KOPT-K1 (cell line): ENCODE data around the gene EML3.

ENCODE experiments used
- H3K27ac ChIP-seq: fragments of 200-600 bp; sonication (generic); 2 replicates; pipeline ENCODE4 v1.5.1; 2016; ENCODE audit warnings: antibody characterized with exemption, mild to moderate bottlenecking, low read depth, low read length; ENCODE audit not compliant: poor library complexity, severe bottlenecking
- H3K36me3 ChIP-seq: fragments of 200-600 bp; sonication (generic); 2 replicates; pipeline ENCODE4 v1.5.1; 2017; ENCODE audit warnings: antibody characterized with exemption, mild to moderate bottlenecking, low read length, moderate library complexity; ENCODE audit not compliant: insufficient read depth
- H3K9me3 ChIP-seq: fragments of 200-600 bp; sonication (generic); 2 replicates; pipeline ENCODE4 v1.5.1; 2017; ENCODE audit warnings: antibody characterized with exemption, low read length, mild to moderate bottlenecking; ENCODE audit not compliant: insufficient read depth, poor library complexity, severe bottlenecking

EML3 gene

DNA sequence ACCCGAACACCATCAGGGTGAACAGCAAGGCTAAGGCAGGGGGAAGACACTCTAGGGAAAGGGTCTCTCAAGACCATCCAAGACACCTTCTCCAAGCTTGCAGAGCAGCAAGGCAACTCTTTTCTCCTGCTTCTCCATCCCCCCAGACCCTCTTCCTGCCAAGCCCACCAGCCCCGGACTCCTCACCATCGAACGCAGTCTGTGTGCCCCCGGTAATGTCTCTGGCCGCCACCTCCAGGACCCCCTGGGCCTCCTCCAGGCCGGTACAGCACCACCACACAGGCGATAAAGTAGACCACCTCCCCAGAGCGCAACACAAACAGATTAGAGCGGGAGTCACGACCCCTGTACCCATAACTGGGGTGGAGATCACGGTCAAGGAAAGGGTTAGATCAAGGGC lies 3.8 kb downstream of the EML3 start:
- H3K36me3 ChIP-seq: peaks cover 50% of the 10 kb centered on the region
- no peak overlapping the region for H3K27ac ChIP-seq

DNA sequence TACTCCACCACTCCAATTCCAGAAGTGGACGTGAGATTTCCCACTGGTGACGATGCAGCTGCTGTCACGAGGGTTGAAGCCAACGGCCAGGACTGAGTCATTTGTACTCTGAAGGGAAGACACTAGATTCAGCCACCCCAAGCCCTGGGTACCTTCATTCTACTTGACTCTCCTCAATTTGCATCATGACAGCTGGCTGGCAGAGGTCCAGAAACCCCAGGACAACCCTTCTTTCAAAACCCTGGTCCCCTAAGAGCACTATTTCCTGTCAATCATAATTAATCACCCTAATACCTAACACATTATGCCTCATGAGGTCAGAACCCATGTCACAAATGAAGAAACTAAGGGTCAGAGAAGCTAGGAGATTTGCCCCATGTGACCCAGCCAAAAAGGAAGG lies 4.9 kb downstream of the EML3 start:
- no peak overlapping the region for H3K27ac ChIP-seq
- no peaks in the 10 kb centered on the region for H3K9me3 ChIP-seq
- H3K36me3 ChIP-seq: peaks cover 53% of the 10 kb centered on the region

More for the DNA sequence above, 3.8 kb downstream of the EML3 start:
- H3K9me3 ChIP-seq: no peaks in the 10 kb centered on the region

DNA sequence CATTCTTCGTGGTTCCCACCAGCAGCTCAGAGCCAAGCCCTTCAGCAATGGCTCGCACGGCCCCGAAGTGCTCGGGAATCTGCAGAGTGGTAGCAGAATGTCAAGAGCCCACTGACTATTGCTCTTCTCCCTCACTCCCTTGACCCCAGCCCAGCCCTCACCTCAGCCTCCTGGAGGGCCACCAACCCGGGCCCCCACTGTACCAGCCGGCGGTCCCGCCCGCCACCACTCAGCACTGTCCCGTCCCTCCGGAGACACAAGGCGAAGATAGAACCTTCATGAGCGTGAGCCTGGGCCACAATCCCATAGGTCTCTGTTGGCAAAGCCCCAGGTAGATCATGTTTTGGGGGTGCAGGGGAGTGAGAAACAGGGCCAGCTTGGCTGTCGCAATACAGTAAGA lies 6.7 kb downstream of the EML3 start:
- H3K27ac ChIP-seq: no peak overlapping the region
- no peaks in the 10 kb centered on the region for H3K9me3 ChIP-seq
- H3K36me3 ChIP-seq: peaks cover 53% of the 10 kb centered on the region

- Histone ChIP-seq H3K36me3 (peaks cover 51% of the 10 kb centered on the region), H3K27ac (no peak overlapping the region)
Observed at GRCh38 chr11:62605467-62605866, 7.1 kb downstream of the EML3 start.

GRCh38 chr11:62604460-62605120 lies 8.0 kb downstream of the EML3 start:
- Histone ChIP-seq H3K27ac (no peak overlapping the region), H3K9me3 (no peaks in the 10 kb centered on the region), H3K36me3 (peaks cover 48% of the 10 kb centered on the region)

More at GRCh38 chr11:62605467-62605866, 7.1 kb downstream of the EML3 start:
- H3K9me3 ChIP-seq: no peaks in the 10 kb centered on the region

- Histone ChIP-seq H3K9me3 (no peaks in the 10 kb centered on the region), H3K27ac (no peak overlapping the region), H3K36me3 (peaks cover 48% of the 10 kb centered on the region)
Observed at GRCh38 chr11:62603776-62604299, 8.7 kb downstream of the EML3 start.

- Histone ChIP-seq H3K27ac (no peak overlapping the region), H3K9me3 (no peaks in the 10 kb centered on the region), H3K36me3 (peaks cover 48% of the 10 kb centered on the region)
Observed at GRCh38 chr11:62603072-62603408, 9.5 kb downstream of the EML3 start.

DNA sequence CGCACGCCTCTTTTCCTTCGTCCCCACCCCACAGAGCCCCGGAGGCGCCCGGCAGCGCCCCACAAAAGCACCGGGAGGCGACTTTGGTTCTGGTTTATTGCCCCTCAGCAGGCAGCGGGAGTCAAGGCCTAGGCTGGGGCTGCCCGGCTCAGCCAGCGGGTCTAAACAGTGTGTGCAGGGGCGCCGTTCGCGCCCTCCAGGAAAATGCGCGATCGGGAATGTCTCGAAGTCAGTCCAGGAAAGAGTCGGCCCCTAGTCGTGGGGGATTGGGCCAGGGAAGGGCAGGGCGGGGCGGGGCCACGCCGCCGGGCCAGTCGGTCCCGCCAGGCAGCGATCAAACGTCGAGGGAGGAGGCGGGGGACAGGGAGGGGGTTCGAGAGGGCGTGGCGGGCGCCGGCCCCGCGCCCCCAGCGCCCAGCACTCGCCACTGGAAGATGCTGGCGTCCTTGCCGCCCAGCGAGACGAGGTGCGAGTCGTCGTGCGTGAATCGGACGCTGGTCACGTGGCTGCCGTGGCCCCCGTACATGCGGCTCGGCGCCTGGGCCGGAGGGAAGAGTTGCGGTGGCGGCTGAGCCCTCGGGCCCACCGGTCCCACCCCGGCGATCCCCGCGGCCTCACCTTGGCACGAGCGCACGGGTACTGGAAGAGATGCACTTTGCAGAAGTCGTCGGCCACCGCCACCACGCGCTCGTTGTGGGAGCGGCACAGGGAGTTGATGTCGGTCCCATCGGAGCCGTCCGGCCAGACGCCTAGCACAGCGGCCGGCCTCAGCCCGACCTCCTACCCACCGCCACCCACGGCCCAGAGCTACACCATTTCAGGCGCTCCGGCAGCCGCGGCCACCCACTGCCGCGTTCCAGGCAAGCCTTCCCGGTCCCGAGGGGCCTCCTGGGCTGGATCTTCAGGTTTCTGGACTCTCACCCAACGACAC lies 10.2 kb downstream of the EML3 start:
- no peaks in the 10 kb centered on the region for H3K9me3 ChIP-seq
- peak overlapping the region; percentile 95 for H3K27ac ChIP-seq
- H3K36me3 ChIP-seq: peaks cover 48% of the 10 kb centered on the region

- Histone ChIP-seq H3K9me3 (no peaks in the 10 kb centered on the region), H3K36me3 (peaks cover 50% of the 10 kb centered on the region), H3K27ac (peak within 1 kb of the TSS; percentile 95)
Observed at GRCh38 chr11:62601372-62602140, 11.0 kb downstream of the EML3 start, which contains the start of gene MTA2. MTA2 (minus strand) TSS chr11:62601865; CDS start chr11:62601450, 415 bp downstream.

GRCh38 chr11:62601122-62601371 lies 11.5 kb downstream of the EML3 start:
- Histone ChIP-seq H3K36me3 (peaks cover 50% of the 10 kb centered on the region), H3K27ac (peak overlapping the region; percentile 95), H3K9me3 (no peaks in the 10 kb centered on the region)

GRCh38 chr11:62600367-62601121 lies 12.0 kb downstream of the EML3 start:
- no peaks in the 10 kb centered on the region for H3K9me3 ChIP-seq
- H3K27ac ChIP-seq: peak overlapping the region; percentile 95
- peaks cover 50% of the 10 kb centered on the region for H3K36me3 ChIP-seq

- no peaks in the 10 kb centered on the region for H3K9me3 ChIP-seq
- peaks cover 50% of the 10 kb centered on the region for H3K36me3 ChIP-seq
- H3K27ac ChIP-seq: peak overlapping the region; percentile 95
Observed at GRCh38 chr11:62599901-62600300, 12.7 kb downstream of the EML3 start.

DNA sequence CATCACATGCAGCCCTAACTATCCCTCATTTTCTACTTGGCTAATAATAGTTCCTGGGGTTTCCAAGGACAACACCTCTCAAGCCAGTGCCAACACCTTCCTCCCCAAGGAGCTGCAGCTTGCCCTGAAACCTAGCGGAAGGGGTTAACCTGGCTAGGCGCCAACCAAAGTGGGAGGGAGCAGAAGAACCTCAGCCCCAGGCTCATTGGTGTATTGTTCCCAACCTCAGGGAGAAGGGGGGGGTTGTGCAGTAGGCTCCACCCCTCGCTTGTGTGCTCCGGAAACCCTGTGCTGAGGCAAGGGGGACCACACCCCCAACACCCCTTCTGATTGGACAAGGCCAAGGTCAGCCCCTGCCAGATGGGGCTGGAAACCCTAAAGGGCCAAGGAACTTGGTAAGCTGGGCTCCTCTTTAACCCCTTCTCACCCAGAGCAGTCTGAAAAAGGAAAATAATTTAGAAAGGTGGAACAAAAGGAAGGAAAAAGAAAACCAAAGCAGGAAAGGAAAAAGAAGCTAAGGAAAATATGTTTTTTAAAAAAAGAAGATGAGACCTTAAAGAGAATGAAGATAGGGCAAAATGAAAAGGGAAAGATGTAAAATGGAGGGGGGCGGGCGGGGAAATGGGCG lies 13.4 kb downstream of the EML3 start:
- no peaks in the 10 kb centered on the region for H3K9me3 ChIP-seq
- peaks cover 55% of the 10 kb centered on the region for H3K36me3 ChIP-seq
- H3K27ac ChIP-seq: peak overlapping the region; percentile 95

GRCh38 chr11:62595124-62595523 lies 17.5 kb downstream of the EML3 start:
- Histone ChIP-seq H3K9me3 (no peaks in the 10 kb centered on the region), H3K27ac (no peak overlapping the region)

More at GRCh38 chr11:62595124-62595523, 17.5 kb downstream of the EML3 start:
- peaks cover 66% of the 10 kb centered on the region for H3K36me3 ChIP-seq
